ENCODE measurements around the gene CST3. TPM values are rescaled to one million over a fixed set of nuclear protein-coding genes. Genes with fewer than 3 reads are reported as not detected.
"Not testable (repeated sequence)": the region's sequence is repeated elsewhere in the genome, so short reads cannot be mapped to it uniquely, and the experiment has no call there.

The CST3 gene
- polyA plus RNA-seq, 5 donors = 128 to 220 (median 157) TPM

- no peak for DNase-seq
Observed at GRCh38 chr20:23645575-23645974, 7.8 kb upstream of the CST3 start.

- no peak for DNase-seq
Observed at GRCh38 chr20:23644164-23644563, 6.4 kb upstream of the CST3 start.

- no peak for DNase-seq
Observed at GRCh38 chr20:23643659-23644058, 5.9 kb upstream of the CST3 start.

- no peak for DNase-seq
Observed at GRCh38 chr20:23641936-23642751, 4.4 kb upstream of the CST3 start.

- no peak for DNase-seq
Observed at GRCh38 chr20:23640671-23641667, 3.2 kb upstream of the CST3 start.

GRCh38 chr20:23640018-23640601 lies 2.4 kb upstream of the CST3 start:
- no peak for DNase-seq

- DNase-seq = no peak
Observed at GRCh38 chr20:23639490-23639958, 1.8 kb upstream of the CST3 start.

- DNase-seq = no peak
Observed at GRCh38 chr20:23638309-23638708, 554 bp upstream of the CST3 start.

- DNase-seq = no peak
Observed at GRCh38 chr20:23636908-23637281, 860 bp downstream of the CST3 start.

GRCh38 chr20:23636182-23636907 lies 1.4 kb downstream of the CST3 start:
- DNase-seq = no peak

- not testable (repeated sequence) for DNase-seq
Observed at GRCh38 chr20:23635768-23636090, 2.0 kb downstream of the CST3 start.

GRCh38 chr20:23634985-23635767 lies 2.6 kb downstream of the CST3 start:
- DNase-seq = no peak

- no peak for DNase-seq
Observed at GRCh38 chr20:23634044-23634801, 3.5 kb downstream of the CST3 start.

- no peak for DNase-seq
Observed at GRCh38 chr20:23632711-23633573, 4.8 kb downstream of the CST3 start.

GRCh38 chr20:23631981-23632710 lies 5.6 kb downstream of the CST3 start:
- DNase-seq = no peak

GRCh38 chr20:23631226-23631822 lies 6.4 kb downstream of the CST3 start:
- no peak for DNase-seq

- DNase-seq = no peak
Observed at GRCh38 chr20:23630392-23630849, 7.3 kb downstream of the CST3 start.

Data from right lung (tissue), 5 donors.